Anterior cingulate cortex (tissue), 58 donors: Measurements from ENCODE around the gene UBALD2.
"Not testable (repeated sequence)": the region's sequence is repeated elsewhere in the genome, so short reads cannot be mapped to it uniquely, and the experiment has no call there.

ENCODE experiments used
- DNase-seq, 58 donors: peaks; one replicate each; lab custom pipeline; 2025; lab: John Stamatoyannopoulos, UW

The UBALD2 gene

DNA sequence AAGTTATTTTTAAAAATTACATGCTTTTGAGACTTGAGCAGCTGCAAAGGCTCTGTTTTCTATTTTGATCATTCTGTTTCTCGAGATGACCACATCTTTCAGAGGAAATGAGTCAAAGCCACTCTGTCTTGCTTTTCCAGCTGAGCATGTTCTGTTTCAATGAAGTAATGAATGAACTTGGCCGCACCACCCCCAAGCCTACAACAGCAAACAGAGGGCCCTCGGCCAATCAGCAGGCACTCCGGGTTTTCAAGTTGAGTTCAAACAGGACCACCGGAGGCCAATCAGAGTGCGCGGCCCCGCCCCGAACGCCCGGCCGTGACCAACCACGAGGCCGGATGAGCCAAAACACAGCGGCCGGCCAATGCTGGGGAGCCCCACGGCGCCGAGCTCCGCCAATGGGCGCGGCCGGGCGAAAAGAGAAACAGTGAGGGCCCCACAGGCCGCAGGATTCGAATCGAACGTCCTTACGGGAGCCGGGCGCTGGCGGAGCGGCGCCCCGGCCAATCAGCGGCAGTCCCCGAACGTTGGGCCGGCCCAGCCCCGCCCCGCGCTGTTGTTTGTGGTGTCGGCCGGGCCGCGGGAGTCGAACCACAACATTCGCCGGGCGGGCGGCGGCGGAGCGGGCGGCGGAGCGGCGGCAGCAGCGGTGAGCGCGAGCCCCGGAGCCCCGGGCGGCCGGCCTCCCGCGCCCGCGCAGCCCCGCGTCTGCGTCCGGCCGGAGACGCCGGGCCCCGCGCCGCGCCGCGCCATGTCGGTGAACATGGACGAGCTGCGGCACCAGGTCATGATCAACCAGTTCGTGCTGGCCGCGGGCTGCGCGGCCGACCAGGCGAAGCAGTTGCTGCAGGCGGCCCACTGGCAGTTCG lies at the start of gene UBALD2:
Gene UBALD2 (plus strand): TSS at position 594 of the 869 bp plus-strand sequence. CDS start 158 bp downstream, at position 752.
- DNase-seq = peak; percentile 94 to 100 (median 99)

DNA sequence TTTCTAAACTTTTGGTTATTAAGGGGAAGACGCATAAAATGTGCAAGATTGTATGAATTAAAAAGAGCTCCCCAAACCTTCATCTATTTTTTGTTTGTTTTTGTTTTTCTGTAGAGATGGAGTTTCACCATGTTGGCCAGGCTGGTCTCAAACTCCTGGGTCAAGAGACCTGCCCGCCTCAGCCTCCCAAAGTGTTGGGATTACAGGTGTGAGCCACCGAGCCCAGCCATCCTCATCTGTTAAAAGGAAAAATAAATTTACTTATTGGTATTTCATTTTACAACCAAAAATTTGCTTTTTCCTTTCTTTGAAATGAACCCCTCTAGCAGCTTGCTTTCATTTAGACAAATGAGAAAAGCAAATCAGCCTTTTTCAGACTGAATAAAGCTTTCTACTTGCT lies 48.1 kb upstream of the UBALD2 start:
- DNase-seq = no peak

DNA sequence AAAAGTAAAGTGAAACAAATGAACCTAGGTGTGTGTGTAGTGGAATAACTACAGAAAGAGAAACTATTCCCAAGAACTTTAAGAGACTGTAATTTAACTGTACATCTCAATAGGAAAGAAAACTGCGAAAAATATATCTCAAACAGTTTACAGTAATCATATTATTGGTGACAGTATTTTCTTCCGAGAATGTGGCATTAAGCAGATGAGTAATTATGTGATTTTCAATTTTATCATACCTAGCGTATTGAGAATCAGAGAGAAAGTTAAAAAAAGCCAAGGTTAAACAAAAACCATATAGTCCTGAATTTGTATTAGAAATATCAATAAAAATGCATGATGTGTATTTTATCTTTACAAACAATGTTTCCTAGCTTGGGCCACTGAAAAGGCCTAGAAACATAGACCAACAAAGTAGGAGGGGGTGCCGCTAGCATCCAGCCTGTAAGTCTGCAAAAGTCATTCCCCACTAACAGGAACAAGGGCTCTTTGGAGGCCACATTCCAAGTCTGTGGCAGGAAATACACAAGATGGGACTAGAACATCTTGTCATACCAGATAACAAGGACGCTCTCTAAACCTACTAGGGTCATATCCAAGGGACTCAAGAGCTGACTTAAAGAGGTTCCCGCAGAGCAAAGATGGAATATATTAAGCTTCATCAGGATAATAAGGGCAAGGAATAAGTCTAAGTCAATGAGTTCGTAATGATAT lies 45.3 kb upstream of the UBALD2 start:
- DNase-seq = no peak

DNA sequence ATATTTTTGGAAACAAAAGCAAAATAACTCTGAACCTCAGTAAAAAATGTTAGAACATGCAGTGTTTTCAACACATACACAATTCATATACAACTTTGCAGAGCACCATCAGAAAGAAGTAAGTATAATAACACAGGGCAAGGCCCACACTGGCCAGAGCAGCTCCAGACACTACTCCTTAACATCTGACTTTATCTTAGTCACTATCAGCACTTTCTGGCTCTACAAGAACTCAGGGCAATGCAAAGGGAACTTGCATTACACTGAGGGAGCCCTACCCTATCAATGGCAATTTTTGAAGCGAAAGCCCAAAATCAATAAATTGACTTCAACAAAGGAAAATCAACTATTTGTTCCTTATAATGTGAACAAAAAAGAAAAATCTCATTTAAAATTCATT lies 41.3 kb upstream of the UBALD2 start:
- DNase-seq = no peak

DNA sequence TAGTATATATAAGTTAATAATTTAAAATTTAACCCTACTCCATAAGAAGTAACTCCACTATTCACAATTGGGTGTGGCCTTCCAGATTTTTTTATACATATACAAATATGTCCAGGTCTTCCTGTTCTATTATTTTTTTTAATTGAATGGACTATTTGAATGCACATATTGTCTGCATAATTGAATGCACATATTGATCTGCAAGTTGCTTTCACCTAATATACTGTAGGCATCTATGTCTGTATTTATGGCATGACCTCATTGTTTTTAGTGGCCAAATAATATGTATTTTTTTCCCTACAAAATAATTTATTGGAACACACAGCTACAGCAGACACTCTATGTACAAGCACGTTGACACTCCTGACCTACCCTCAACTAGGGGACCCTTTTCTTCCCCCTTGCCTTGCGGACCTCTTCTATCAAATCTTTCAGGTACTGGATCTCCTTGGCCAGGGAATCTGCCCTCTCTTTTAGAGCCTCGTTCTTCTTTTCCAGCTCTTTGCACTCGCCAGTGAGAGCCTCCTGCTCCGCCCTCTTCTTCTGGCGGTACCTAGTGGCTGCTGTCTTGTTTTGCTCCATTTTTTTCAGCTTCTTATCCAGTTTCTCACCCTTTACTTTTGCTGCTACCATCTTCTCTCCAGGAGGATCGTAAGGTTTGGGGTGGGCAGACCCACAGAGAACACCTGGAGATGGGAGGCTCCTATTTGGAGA lies 39.6 kb upstream of the UBALD2 start:
- DNase-seq = not testable (repeated sequence)

DNA sequence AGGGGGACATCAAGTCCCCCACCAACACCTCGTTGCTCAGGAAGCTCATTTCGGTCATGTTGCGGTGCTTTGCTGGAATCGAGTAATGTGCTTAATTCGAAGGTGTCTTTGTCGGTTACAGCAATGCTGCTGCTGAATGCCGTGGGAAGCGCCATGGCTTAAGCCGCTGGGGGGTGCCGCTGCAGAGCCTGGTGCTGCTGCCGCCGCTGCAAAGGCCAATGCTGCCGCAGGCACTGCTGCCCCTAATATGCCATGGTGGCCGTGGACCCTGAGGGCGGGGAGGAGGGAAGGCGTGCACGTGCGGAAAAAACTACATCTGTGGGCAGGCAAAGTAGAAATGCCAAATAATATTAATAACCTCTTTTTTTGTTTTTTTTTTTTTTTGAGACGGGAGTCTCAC lies 38.4 kb upstream of the UBALD2 start:
- not testable (repeated sequence) for DNase-seq

DNA sequence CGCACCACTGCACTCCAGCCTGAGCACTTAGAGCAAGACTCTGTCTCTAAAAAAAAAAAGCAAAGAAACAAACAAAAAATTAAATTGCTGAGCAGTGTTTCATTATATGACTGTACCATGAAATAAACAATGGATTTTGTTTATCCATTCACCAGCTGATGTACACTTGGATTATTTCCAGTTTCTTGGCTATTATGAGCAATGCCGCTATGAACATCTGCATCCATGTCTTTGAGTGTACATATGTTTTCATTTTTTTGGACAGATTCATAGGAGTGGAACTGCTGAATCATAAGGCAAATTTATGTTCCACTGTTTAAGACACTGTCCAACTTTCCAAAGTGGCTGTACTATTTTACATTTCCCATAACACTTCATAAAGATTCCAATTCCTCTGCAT lies 32.8 kb upstream of the UBALD2 start:
- DNase-seq = no peak

DNA sequence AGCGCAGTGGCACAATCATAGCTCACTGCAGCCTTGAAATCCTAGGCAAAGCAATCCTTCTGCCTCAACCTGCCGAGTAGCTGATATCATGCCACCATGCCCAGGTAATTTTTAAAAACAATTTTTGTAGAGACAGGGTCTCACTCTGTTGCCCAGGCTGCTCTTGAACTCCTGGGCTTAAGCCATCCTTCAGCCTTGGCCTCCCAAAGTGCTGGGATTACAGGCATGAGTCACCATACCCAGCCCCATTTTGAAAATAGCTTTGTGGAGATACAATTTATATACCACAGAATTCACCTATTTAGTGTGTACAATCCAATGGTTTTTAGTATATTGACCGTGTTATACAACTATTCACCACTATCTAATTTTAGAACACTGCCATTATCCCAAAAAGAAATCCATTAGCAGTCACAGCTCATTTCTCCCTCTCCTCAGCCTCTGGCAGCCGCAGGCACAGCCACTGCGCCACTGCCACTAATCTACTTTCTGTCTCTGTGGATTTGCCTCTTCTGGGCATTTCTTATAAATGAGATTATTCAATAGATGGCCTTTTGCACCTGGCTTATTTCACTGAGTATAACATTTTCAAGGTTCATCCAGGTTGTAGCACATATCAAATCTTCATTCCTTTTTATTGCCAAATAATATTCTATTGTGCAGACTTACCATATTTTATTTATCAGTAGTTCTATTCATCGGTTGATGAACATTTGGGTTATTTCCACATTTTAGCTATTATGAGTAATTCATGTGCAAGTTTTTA lies 31.4 kb upstream of the UBALD2 start:
- DNase-seq = no peak

DNA sequence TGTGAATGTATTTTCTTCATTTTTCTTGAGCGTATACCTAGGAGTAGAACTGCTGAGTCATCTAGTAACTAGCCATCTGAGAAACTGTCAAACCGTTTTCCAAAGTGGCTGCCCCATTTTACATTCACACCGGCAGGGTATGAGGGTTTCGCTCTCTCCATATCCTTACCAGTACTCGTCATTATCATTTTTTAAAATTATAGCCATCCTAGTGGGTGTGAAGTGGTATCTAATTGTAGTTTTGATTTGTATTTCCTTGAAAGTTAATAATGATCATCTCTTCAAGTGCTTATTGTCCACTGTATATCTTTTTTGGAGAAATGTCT lies 30.8 kb upstream of the UBALD2 start:
- DNase-seq = no peak

DNA sequence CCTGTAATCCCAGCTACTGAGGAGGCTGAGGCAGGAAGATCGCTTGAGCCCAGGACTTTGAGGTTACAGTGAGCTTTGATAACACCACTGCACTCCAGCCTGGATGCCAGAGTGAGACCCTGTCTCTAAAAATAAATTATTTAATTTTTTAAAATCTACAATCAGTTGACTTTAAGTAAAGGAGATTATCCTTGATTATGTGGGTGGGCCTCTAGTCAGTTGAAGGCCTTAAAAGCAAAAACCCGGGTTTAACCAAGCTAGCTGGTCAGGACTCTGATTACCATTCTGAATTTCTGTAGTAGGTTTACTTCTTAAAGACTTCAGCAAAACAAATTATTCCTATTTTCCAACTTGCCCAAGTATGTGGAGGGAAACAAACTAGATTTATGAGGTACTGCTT lies 29.3 kb upstream of the UBALD2 start:
- DNase-seq = no peak

DNA sequence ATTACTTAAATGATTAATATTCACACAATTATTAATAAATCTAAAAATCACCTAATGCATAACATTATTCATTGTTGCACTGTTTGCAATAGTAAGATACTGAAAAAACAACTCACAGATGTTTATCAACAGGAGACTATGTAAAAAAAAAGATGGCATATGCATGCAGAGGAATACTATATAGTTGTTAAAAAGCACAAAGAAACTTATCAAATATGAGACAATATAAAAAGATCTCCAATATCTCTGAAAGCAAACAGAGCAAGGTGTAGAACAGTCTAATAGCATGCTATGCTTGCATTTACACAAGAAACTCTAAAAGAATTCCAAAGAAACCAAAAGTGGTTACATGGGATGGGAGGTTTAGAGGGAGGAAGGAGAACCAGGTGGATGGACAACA lies 28.5 kb upstream of the UBALD2 start:
- no peak for DNase-seq

DNA sequence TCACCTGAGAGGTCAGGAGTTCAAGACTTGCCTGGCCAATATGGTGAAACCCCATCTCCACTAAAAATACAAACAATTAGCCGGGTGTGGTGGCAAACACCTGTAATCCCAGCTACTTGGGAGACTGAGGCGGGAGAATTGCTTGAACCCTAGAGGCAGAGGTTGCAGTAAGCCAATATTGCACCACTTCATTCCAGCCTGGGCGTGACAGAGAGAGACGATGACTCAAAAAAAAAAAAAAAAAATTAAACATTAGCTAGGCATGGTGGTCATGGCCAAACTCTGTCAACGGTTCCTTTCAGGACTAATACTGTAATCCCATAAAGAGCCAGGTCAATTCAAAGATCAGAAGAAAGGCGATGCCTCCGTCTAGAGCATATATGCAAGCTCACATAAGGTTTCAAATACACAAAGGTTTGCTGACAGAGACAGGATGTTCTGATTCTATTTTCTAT lies 27.3 kb upstream of the UBALD2 start:
- no peak for DNase-seq

DNA sequence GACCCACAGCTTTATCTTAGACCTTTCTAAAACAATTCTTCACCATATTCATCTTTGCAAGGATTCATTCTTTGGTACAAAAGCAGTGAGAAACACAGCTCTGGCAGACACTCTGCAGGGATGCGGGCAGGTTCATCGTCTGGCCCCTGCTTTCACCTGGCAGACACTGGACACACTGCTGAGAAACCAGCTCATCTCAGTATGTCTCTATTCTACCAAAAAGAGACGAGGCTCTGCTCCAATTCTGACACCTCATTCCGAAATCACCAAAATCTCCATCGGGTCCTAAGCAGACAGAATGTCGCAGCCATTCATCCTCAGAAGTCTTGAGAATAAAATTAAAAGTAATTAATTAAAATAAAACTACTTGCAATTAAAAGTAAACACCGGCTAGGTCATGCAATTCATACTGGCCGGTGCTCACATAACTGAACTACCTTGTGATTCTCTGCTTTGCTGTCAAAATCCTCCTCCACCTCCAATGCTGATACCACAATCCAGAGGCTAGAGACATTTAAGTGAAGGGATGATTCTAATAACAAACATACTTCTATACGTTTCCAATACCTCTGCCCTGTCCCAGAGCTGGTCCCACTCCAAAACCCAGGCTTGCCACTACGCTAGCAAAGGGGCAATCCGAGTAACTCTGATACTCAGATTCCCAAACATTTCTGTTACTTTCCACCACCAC lies 26.2 kb upstream of the UBALD2 start:
- peak in 2 of 58 donors; percentile 5 to 29 for DNase-seq

DNA sequence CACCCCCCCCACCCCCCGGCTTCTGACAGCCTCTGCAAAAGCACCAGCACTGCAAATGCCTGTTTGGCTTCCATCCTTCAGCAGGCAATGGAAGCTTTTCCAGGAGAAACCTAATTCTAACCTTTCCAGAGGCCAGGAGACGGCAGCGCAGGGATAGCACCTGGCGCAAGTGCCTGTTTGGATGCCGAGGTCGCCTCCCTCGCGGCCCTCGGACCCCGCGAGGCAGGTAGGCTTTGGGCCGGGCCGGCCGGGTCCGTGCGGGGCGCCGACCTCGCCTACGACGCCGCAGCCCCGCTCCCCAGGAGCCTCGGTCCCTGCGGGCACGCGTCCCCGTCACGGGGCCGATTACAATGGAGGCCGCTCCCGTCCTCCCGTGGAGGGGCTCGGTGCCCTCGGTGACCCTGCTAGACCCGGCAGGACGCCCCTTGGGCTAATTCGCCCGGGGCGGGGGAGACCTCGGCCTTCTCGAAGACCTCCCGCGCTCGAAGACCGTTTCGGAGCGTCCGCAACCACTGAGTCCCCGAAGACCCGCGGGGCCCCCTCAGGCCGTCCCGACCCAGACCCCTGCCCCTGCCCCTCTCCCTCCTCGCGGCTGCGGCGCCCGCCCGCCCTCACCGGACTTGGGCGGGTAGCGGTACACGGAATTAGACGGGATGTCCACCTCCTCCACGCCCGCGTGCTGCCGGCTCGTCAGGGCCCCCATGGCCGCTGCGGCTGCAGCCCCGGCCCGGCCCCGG lies 25.4 kb upstream of the UBALD2 start:
- DNase-seq = peak in 4 of 58 donors; percentile 8 to 46 (median 32)

DNA sequence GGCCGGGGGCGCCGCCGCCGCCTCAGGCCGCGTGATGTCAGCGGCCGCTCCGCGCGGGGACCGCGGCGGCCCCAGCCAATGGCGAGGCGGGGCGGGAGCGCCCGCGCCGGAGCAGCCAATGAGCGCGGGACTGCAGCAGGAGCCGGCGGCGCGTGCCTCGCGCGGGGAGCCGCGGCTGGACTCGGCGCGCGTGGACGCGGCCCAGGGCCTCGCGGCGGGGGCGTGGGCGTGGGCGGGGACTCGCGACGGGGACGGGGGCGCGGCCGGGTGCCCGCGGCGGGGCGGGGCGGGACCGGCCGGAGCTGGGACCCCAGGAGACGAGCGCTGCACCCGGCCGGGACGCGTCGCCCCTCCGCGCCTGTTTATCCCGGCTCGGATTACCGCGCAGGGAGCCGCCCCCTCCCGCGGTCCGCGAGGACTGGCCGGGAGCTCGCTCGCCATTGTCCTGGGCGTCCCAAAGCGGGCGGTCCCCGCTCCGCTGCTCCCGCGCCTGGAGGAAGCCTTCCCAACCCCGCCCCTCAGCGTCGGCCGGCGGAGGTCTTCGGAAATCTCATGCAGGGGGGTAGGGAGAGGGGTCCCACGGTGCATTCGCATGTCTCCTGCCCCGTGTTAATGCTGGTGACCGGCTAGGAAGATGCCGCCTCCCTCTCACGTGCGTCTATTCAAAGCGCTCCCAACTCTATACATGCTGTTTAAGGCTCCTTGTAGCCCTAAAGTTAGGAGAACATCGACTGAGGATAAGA lies 24.5 kb upstream of the UBALD2 start, which contains the start of gene RNF157:
Gene RNF157 (minus strand): TSS at position 33 of the 743 bp plus-strand sequence. CDS start 253 bp downstream, outside the sequence.
- peak in 50 of 58 donors; percentile 14 to 77 (median 59) for DNase-seq

DNA sequence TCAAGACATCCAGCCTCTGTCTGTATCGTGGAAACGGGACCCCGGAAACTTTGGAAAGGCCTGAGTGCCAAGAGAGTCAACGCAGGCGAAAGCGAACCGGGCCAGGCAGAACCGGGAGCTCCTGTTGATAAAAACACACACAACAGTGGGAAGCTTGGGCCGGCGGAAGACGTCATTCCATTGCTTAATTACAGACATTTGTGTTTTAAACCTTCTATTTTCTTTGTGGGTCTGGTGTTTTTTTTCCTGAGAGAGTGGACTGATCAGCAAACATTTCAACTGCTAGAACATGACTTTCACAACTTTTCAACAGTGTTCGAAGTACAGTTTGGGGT lies 24.0 kb upstream of the UBALD2 start:
- DNase-seq = peak in 3 of 58 donors; percentile 29 to 43 (median 41)

DNA sequence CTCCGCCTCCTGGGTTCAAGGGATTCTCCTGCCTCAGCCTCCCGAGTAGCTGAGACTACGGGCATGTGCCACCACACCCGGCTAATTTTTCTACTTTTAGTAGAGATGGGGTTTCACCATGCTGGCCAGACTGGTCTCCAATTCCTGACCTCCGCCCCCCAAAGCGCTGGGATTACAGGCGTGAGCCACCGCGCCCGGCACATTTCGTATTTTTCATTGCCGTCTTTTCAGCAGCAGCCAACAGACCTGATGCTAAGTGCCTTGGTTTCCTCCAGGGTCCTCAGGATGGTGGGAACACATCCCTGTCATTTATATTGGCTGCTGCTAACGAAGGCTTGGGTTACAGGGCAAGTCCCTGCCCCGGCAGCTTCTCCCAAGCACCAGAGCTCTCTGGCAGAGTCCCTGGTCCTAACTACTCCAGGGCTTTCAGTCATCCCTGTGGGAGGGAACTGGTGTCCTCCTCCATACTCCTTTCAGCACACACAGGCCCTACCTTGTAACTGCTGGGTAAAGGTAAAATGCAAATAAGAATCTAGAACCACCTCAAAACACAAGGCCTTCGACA lies 23.4 kb upstream of the UBALD2 start:
- DNase-seq = no peak
